ENCODE results near the gene RAI14. TPM values are rescaled to one million over a fixed set of nuclear protein-coding genes. Genes with fewer than 3 reads are reported as not detected.

RAI14 gene
- total and polyA plus RNA-seq, 2 donors (not counting 1 experiment from before 2014, with no cell fraction given) = 98.7 to 125 TPM

DNA sequence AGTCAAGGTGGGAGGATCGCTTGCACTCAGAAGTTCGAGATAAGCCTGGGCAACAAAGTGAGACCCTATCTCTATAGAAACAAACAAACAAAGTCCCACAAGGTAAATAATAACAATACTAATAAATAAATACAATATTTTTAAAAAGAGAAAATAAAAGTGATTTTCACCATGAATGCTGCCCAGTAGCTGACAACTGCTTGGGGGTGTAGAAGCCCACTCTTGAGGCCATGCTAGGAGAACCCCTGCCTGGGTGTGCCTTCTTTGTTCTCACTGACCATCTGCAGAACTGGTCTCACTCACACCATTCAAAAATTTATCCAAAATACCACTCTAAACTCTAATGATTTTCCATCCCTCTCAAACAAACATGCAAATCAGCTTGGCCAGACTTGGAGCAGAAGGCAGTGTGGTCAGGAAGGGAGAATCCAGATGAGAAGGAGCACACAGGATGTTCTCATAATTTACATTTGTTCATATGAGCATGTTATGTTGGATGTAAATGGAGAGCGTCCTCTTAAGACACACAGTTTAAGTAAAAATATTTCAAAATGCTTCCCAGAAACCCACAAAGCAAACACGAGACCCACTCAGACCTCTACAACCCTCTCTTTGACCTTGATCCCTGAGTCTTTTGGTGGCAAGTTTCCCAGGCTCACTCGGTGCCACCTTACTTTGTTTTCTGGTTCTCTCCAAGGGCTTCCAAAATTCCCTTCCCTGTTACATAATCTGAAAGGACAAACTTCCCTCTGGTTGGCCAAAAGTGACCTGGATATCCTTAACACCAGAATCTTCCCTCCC is 7.9 kb upstream of the RAI14 start:
- H4K20me1 ChIP-seq (ENCODE audit: control insufficient read depth, extremely low read depth, insufficient read depth, low read length) = no peaks in the 10 kb centered on the region
- no peak overlapping the region for H3K9ac ChIP-seq (ENCODE audit: insufficient read depth, low read length)
- no peaks in the 10 kb centered on the region for H3K27me3 ChIP-seq (ENCODE audit: control insufficient read depth, insufficient read depth, low read length)
- peak overlapping the region; percentile 8 for H2AFZ ChIP-seq (ENCODE audit: low read length)
- H3K36me3 ChIP-seq (ENCODE audit: control insufficient read depth, insufficient read depth, low read length) = no peaks in the 10 kb centered on the region
- TF ChIP-seq EZH2 (IDR thresholded peaks at IDR 0.05; ENCODE audit: low read length, missing control alignments) = no peak
- no peak overlapping the region for H3K27ac ChIP-seq (ENCODE audit: insufficient read depth, low read length)
- H3K9me3 ChIP-seq (ENCODE audit: control insufficient read depth, insufficient read depth, low read depth, low read length) = no peaks in the 10 kb centered on the region
- H3K4me3 ChIP-seq (replicated peaks in 1 of 4; ENCODE audit: control extremely low read depth in 1 of 4, insufficient read depth in 1 of 4, low read depth in 3 of 4, low read length in 4 of 4) = no peak overlapping the region
- H3K4me1 ChIP-seq (ENCODE audit: control insufficient read depth, extremely low read depth, insufficient read depth, low read length) = peaks cover under 1% of the 10 kb centered on the region
- no peak for DNase-seq (ENCODE audit: low read depth in 2 of 2)
- no peak overlapping the region for H3K4me2 ChIP-seq (ENCODE audit: extremely low read depth, insufficient read depth, low read length)
- H3K79me2 ChIP-seq (ENCODE audit: control insufficient read depth, insufficient read depth, low read length) = no peaks in the 10 kb centered on the region

- Histone ChIP-seq H3K27ac (ENCODE audit: insufficient read depth, low read length) (no peak overlapping the region), H3K79me2 (ENCODE audit: control insufficient read depth, insufficient read depth, low read length) (no peaks in the 10 kb centered on the region), H4K20me1 (ENCODE audit: control insufficient read depth, extremely low read depth, insufficient read depth, low read length) (no peaks in the 10 kb centered on the region), H3K36me3 (ENCODE audit: control insufficient read depth, insufficient read depth, low read length) (no peaks in the 10 kb centered on the region), H3K4me3 (replicated peaks in 1 of 4; ENCODE audit: control extremely low read depth in 1 of 4, insufficient read depth in 1 of 4, low read depth in 3 of 4, low read length in 4 of 4) (no peak overlapping the region), H3K9ac (ENCODE audit: insufficient read depth, low read length) (no peak overlapping the region), H3K27me3 (ENCODE audit: control insufficient read depth, insufficient read depth, low read length) (no peaks in the 10 kb centered on the region), H3K4me2 (ENCODE audit: extremely low read depth, insufficient read depth, low read length) (no peak overlapping the region), H3K4me1 (ENCODE audit: control insufficient read depth, extremely low read depth, insufficient read depth, low read length) (peaks cover 2% of the 10 kb centered on the region), H2AFZ (ENCODE audit: low read length) (peak overlapping the region; percentile 8), H3K9me3 (ENCODE audit: control insufficient read depth, insufficient read depth, low read depth, low read length) (no peaks in the 10 kb centered on the region)
- TF ChIP-seq EZH2 (IDR thresholded peaks at IDR 0.05; ENCODE audit: low read length, missing control alignments) (no peak), CTCF (conservative IDR thresholded peaks at IDR 0.05 in 1 of 2, IDR thresholded peaks at IDR 0.05 in 1 of 2; ENCODE audit: low read depth in 1 of 2, low read length in 2 of 2) (no peak)
- DNase-seq (ENCODE audit: low read depth in 2 of 2) = peak in 1 of 2 donors; percentile 63
These were observed 7.3 kb upstream of the RAI14 start for GRCh38 chr5:34648840-34649158.

DNA sequence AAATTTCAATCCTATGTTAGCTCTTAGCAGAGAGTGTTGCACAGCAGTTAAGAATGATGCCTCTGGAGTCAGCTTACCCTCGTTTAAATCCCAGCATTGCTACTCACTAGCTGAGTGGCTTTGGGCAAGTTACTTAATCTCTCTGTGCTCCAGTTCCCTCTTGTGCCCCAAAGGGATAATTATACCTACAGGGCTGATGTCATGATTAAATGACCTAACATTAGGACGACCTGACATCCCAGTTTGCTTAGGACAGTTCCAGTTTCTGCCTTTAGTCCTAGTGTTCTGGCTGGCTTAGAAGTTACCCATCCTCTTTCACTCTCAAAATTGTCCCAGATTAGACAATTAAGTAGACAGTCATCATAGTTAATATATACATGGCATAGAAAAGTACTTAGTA is 4.3 kb upstream of the RAI14 start:
- no peak for DNase-seq (ENCODE audit: low read depth in 2 of 2)
- H2AFZ ChIP-seq (ENCODE audit: low read length) = no peak overlapping the region
- H3K4me2 ChIP-seq (ENCODE audit: extremely low read depth, insufficient read depth, low read length) = no peak overlapping the region
- no peak overlapping the region for H3K9ac ChIP-seq (ENCODE audit: insufficient read depth, low read length)
- TF ChIP-seq CTCF (conservative IDR thresholded peaks at IDR 0.05 in 1 of 2, IDR thresholded peaks at IDR 0.05 in 1 of 2; ENCODE audit: low read depth in 1 of 2, low read length in 2 of 2) = no peak
- peaks cover 8% of the 10 kb centered on the region for H3K4me1 ChIP-seq (ENCODE audit: control insufficient read depth, extremely low read depth, insufficient read depth, low read length)
- H3K36me3 ChIP-seq (ENCODE audit: control insufficient read depth, insufficient read depth, low read length) = no peaks in the 10 kb centered on the region
- H3K4me3 ChIP-seq (replicated peaks in 1 of 4; ENCODE audit: control extremely low read depth in 1 of 4, insufficient read depth in 1 of 4, low read depth in 3 of 4, low read length in 4 of 4) = no peak overlapping the region
- no peak overlapping the region for H3K27ac ChIP-seq (ENCODE audit: insufficient read depth, low read length)
- H3K9me3 ChIP-seq (ENCODE audit: control insufficient read depth, insufficient read depth, low read depth, low read length) = no peaks in the 10 kb centered on the region
- H3K79me2 ChIP-seq (ENCODE audit: control insufficient read depth, insufficient read depth, low read length) = peaks cover 1% of the 10 kb centered on the region
- no peaks in the 10 kb centered on the region for H3K27me3 ChIP-seq (ENCODE audit: control insufficient read depth, insufficient read depth, low read length)
- no peaks in the 10 kb centered on the region for H4K20me1 ChIP-seq (ENCODE audit: control insufficient read depth, extremely low read depth, insufficient read depth, low read length)
